GM19193 (cell line): ENCODE results near the gene NGRN.

Experiments
- POLR2A ChIP-seq: IDR thresholded peaks from 4 replicates; pipeline ENCODE4 v1.6.1; 2011; ENCODE audit not compliant: insufficient read depth, insufficient read length; ENCODE audit errors: extremely low read depth

Gene NGRN

GRCh38 chr15:90300988-90301706, 35.7 kb downstream of the NGRN start:
- TF ChIP-seq POLR2A = no peak

- no peak for TF ChIP-seq POLR2A
These were observed 36.3 kb downstream of the NGRN start for GRCh38 chr15:90301707-90302300.

- TF ChIP-seq POLR2A = no peak
These were observed 40.5 kb downstream of the NGRN start for GRCh38 chr15:90305932-90306331.

- TF ChIP-seq POLR2A = no peak
These were observed 41.1 kb downstream of the NGRN start for GRCh38 chr15:90306560-90306959.

GRCh38 chr15:90307661-90308060, 42.2 kb downstream of the NGRN start:
- no peak for TF ChIP-seq POLR2A

- no peak for TF ChIP-seq POLR2A
These were observed 43.5 kb downstream of the NGRN start for GRCh38 chr15:90309020-90309419.

GRCh38 chr15:90315278-90315982, 50.0 kb downstream of the NGRN start:
- no peak for TF ChIP-seq POLR2A

GRCh38 chr15:90316139-90316538, 50.7 kb downstream of the NGRN start:
- no peak for TF ChIP-seq POLR2A

GRCh38 chr15:90318591-90318990, 53.1 kb downstream of the NGRN start:
- no peak for TF ChIP-seq POLR2A

- no peak for TF ChIP-seq POLR2A
These were observed 54.8 kb downstream of the NGRN start for GRCh38 chr15:90320062-90320884.

GRCh38 chr15:90320885-90321278, 55.4 kb downstream of the NGRN start:
- no peak for TF ChIP-seq POLR2A
